NB4 (cell line): ENCODE data around the gene ZNF319.
"Not testable (repeated sequence)": the region's sequence is repeated elsewhere in the genome, so short reads cannot be mapped to it uniquely, and the experiment has no call there.

Experiments
- DNase-seq: peaks from one replicate; pipeline ENCODE4 v3.0.0; 2010; ENCODE audit warnings: low read depth
- H3K4me3 ChIP-seq: one replicate; pipeline ENCODE4 v1.5.1; 2011; ENCODE audit warnings: mild to moderate bottlenecking, low read depth, low read length, moderate library complexity
- MAX ChIP-seq: IDR thresholded peaks from 2 replicates; pipeline ENCODE4 v1.6.1; 2011; ENCODE audit warnings: low read depth, low read length
- MYC ChIP-seq: IDR thresholded peaks from 2 replicates; pipeline ENCODE4 v1.6.1; 2011; ENCODE audit warnings: low read depth, low read length
- POLR2A ChIP-seq: IDR thresholded peaks from 2 replicates; pipeline ENCODE4 v1.6.1; 2011; ENCODE audit warnings: mild to moderate bottlenecking; ENCODE audit not compliant: insufficient read length; ENCODE audit errors: extremely low read depth
- TF ChIP-seq, protein P1 (sequence below): IDR thresholded peaks from one replicate; pipeline ENCODE4 v1.5.1; 2012; ENCODE audit warnings: low read depth, low read length

ZNF319 gene

DNA sequence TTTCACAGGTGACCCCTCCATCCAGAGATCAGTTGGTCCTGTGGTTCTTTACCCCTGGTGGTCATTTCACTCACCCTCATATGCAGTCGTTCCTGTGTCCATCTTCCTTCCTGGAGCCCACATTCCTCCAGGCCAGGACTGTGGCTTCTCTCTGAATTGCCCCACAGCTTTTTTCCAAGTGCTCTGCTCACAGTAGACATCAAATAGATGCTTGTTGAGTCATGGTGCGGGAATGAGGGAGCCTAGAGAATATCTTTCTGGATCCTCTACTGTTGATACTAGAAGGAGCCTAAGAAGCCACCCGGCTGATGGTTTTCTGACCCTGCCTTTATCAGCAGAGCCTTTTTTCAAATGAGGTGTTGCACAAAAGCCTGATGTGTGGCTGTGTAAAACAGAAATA lies 11.2 kb upstream of the ZNF319 start:
- no peak for DNase-seq
- no peak for TF ChIP-seq MYC
- no peak overlapping the region for H3K4me3 ChIP-seq

GRCh38 chr16:58010886-58011285 lies 10.4 kb upstream of the ZNF319 start:
- DNase-seq: no peak
- TF ChIP-seq MYC (no peak), POLR2A (no peak), MAX (no peak)
- TF ChIP-seq, protein P1, sequence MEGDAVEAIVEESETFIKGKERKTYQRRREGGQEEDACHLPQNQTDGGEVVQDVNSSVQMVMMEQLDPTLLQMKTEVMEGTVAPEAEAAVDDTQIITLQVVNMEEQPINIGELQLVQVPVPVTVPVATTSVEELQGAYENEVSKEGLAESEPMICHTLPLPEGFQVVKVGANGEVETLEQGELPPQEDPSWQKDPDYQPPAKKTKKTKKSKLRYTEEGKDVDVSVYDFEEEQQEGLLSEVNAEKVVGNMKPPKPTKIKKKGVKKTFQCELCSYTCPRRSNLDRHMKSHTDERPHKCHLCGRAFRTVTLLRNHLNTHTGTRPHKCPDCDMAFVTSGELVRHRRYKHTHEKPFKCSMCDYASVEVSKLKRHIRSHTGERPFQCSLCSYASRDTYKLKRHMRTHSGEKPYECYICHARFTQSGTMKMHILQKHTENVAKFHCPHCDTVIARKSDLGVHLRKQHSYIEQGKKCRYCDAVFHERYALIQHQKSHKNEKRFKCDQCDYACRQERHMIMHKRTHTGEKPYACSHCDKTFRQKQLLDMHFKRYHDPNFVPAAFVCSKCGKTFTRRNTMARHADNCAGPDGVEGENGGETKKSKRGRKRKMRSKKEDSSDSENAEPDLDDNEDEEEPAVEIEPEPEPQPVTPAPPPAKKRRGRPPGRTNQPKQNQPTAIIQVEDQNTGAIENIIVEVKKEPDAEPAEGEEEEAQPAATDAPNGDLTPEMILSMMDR: no peak

DNA sequence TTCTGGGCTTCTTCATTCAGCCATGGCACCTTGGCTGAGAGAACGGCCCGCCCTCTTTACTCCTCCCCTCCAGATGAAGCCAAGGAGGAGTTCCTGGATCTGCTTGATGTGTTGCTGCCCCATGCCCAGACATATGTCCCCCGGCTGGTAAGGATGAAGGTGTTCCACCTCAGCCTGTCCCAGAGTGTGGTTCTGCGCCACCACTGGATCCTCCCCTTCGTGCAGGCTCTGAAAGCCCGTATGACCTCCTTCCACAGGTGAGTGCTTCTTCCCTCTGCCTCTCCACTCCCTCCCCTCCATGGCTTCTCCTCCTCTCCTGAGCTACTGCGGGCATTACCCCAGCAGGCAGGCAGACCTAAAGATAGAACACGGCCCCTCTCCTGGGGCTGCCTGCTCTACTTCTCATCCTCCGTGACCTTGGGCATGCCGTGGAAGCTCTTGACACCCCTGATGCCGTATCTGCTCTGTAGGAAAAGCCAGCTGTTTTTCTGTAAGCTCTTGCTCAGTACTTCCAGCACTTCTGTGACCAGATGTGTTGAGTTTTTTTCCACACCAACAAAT lies 9.5 kb upstream of the ZNF319 start:
- TF ChIP-seq, protein P1: no peak
- TF ChIP-seq MAX: no peak
- TF ChIP-seq POLR2A: no peak
- TF ChIP-seq MYC: no peak
- no peak for DNase-seq
- no peak overlapping the region for H3K4me3 ChIP-seq

More at GRCh38 chr16:58010886-58011285, 10.4 kb upstream of the ZNF319 start:
- H3K4me3 ChIP-seq: no peak overlapping the region

DNA sequence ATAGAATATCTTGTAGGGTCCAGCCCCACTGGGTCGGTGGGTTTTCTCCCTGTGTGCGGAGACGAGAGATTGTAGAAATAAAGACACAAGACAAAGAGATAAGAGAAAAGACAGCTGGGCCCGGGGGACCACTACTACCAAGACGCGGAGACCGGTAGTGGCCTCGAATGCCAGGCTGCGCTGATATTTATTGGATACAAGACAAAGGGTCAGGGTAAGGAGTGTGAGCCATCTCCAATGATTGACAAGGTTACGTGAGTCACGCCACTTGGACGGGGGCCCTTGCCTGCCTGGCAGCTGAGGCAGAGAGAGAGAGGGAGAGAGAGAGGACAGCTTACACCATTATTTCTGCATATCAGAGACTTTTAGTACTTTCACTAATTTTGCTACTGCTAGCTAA lies 4.3 kb upstream of the ZNF319 start:
- H3K4me3 ChIP-seq, DNase-seq: not testable (repeated sequence)

GRCh38 chr16:58002936-58003335 lies 2.5 kb upstream of the ZNF319 start:
- no peak overlapping the region for H3K4me3 ChIP-seq
- DNase-seq: no peak

DNA sequence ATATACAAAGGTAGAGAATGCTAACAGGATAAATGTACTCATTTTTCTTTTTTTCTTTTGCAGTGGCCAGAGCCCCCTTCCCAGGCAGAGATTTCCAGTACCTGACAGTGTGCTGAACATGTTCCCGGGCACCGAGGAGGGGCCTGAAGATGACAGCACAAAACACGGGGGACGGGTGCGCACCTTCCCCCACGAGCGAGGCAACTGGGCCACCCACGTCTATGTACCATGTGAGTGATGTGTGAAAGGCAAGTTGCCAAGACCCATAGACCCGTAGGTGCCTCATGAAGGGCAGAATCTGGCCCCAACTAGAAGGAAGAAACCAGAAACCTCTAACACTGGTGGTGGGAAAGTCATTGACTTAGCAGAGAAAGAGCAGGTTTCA lies 1.9 kb upstream of the ZNF319 start:
- DNase-seq: no peak
- no peak for TF ChIP-seq MAX
- no peak for TF ChIP-seq MYC
- TF ChIP-seq, protein P1: no peak
- no peak for TF ChIP-seq POLR2A
- no peak overlapping the region for H3K4me3 ChIP-seq

More at GRCh38 chr16:58002936-58003335, 2.5 kb upstream of the ZNF319 start:
- TF ChIP-seq MYC: no peak
- TF ChIP-seq, protein P1: no peak
- no peak for TF ChIP-seq MAX
- TF ChIP-seq POLR2A: no peak

DNA sequence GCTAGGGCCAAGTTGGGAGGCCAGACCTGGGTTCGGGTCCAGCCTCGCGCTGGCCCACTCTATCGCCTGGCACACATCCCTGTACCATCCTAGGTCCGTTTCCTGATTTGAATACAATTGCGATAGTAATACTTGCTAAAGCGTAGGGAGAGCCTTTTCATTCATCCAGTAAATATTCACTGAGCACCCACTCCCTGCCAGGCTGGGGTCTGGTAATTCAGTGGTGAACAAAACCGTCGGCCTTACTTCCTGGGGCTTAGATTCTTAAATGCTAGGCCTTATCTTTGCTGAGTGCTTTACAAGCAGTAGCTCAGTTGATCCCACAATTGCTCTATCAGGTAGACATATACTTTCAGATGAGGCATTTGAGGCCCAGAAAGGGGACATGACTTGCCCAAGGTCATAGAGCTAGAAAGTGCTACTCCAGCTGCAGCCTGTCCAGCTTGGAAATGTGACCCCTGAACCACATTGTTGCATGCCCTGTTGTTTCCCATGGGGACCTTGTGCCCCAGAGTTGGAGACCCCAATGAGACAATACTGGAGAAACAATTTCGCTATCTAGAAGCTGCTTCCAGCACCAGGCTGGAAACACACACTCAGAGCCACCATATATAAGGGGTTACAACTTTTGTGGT lies 1.4 kb upstream of the ZNF319 start:
- no peak for DNase-seq
- H3K4me3 ChIP-seq: peak overlapping the region; percentile 69
- no peak for TF ChIP-seq POLR2A
- TF ChIP-seq MAX: no peak
- TF ChIP-seq, protein P1: no peak
- TF ChIP-seq MYC: no peak
